Muscle layer of colon (tissue), 2 donors: ENCODE results near the gene KRT5.

Experiments used
- H3K27ac ChIP-seq: one replicate; pipeline ENCODE4 v1.7.0; 2013; ENCODE audit warnings: low read depth, mild to moderate bottlenecking, low read length, moderate library complexity
- H3K27me3 ChIP-seq, 2 donors: one replicate each; pipeline ENCODE4 v1.7.0; 2013; ENCODE audit warnings: low read length in 2 of 2, mild to moderate bottlenecking in 2 of 2; ENCODE audit not compliant: insufficient read depth in 2 of 2, control insufficient read depth in 1 of 2
- H3K36me3 ChIP-seq: one replicate; pipeline ENCODE4 v1.7.0; 2013; ENCODE audit warnings: mild to moderate bottlenecking, low read length; ENCODE audit not compliant: insufficient read depth
- H3K4me1 ChIP-seq: one replicate; pipeline ENCODE4 v1.7.0; 2013; ENCODE audit warnings: mild to moderate bottlenecking, low read length; ENCODE audit not compliant: insufficient read depth
- H3K4me3 ChIP-seq, 2 donors: one replicate each; pipeline ENCODE4 v1.7.0; 2013; ENCODE audit warnings: low read length in 2 of 2, low read depth in 1 of 2, mild to moderate bottlenecking in 1 of 2, moderate library complexity in 1 of 2
- H3K9ac ChIP-seq: one replicate; pipeline ENCODE4 v1.7.0; 2013; ENCODE audit warnings: low read length
- H3K9me3 ChIP-seq: one replicate; pipeline ENCODE4 v1.7.0; 2013; ENCODE audit warnings: mild to moderate bottlenecking, low read length
- donor health status: abdominal sarcoma.
- donor health status: Adenocarcinoma of cecum.

The KRT5 gene

DNA sequence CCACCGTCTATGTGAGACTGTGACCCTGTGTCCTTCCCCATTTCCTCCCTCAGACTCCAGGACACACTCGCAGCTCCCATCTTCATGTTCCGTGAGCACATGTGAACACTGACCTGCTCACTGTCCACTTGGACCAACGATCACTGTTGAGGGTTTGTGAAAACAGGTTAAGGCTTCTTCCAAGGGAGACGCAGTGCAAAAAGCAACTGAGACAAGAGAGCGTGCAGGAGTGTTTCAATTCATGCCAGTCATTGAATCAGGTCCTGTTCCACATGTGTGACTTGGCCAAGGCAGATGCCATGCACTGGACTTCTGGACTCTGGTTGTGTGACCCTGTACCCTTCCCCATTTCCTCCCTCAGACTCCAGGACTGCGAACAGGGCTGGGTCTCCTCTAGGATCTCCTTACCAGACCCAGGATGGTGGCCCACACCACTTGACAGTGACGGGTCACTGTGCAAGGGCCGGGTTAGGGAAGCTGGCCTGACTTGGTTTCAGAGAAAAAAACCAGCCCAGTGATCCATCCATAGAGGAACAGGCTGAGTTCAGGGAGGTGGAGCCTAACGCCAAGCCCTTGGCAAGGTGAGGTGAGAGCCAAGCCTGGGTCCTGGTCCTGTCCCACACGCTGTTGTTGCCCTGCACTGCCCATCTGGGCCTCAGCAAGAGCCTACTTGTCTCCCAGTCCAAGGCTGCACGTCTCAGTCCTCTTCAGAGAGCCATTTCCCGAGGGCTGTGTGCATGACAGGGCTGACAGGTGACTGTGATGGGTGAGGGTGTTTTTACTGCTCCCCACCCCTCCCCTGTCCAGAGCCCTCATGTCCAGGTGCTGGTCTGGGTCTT lies 5.7 kb upstream of the KRT5 start:
- H3K9ac ChIP-seq: no peak overlapping the region
- peaks cover 17% of the 10 kb centered on the region for H3K4me1 ChIP-seq
- H3K27me3 ChIP-seq: no peaks in the 10 kb centered on the region
- no peaks in the 10 kb centered on the region for H3K9me3 ChIP-seq
- H3K36me3 ChIP-seq: no peaks in the 10 kb centered on the region
- H3K27ac ChIP-seq: no peak overlapping the region
- H3K4me3 ChIP-seq: no peak overlapping the region

DNA sequence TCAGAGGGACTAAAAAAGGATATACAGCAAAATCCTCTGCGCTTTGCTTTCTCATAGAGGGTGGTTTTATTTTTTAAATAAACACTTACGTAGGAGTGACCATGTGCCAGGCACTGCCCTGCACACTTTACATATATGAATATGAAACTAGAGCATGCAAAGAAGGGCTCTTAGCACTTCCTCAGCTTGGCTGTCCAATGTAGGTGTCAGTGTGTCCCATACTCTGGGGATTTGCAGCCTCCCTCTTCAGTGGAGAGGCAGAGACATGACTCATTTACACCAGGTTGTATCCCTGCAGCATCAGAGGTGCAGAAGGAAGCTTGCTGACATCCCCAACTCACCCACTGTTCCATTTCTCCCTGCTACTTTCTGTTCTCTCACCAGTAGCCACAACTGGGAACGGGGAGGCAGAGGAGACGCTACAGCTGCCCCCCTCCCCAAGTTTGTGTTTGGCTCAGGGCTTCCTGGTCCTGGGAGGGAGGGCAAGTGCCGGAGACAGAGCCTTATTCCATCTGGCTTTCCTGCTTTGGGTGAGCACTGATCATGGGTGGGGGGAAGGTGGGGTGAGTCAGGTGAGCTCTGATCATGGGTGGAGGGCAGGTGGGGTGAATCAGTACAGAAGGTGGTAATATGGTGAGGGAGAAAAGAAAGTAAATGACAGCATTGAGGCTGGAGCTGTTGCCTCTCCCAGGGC lies 4.9 kb upstream of the KRT5 start:
- Histone ChIP-seq H3K4me3 (no peak overlapping the region), H3K9me3 (no peaks in the 10 kb centered on the region), H3K4me1 (peaks cover 21% of the 10 kb centered on the region), H3K9ac (no peak overlapping the region), H3K36me3 (no peaks in the 10 kb centered on the region), H3K27me3 (no peaks in the 10 kb centered on the region), H3K27ac (no peak overlapping the region)

DNA sequence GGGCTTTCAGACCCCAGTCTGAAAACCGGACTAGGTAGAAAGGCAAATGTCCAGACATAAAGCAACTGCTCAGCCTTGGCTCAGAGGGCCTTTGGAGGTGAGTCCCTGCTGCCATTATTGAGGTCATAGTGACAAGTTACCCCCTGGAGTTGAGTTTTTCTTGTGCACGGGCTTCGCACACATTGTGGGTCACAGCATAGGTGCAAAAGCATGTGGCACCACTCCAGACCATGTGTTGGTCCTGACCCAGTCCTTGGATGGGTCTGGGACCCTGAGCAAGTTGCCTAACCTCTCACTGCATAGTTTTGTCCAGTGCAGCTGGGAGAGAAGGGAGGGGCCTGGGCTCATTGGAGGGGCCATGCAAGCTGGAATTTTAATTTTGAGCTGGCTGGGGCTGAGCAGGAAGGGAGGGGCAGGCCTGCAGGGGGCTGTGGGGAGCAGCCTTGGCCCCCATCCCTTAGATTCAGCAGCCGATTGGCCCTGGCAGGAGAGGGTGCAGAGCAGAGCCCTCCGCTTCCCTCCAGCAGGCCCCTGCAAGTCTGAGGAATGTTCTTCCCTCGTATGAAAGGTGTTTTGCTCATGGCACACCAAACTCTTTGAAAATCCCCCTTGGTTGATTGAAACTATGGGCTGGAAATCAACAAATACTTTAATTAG lies 4.2 kb upstream of the KRT5 start:
- Histone ChIP-seq H3K4me1 (peaks cover 21% of the 10 kb centered on the region), H3K9me3 (no peaks in the 10 kb centered on the region), H3K27ac (no peak overlapping the region), H3K9ac (no peak overlapping the region), H3K36me3 (no peaks in the 10 kb centered on the region), H3K27me3 (no peaks in the 10 kb centered on the region), H3K4me3 (no peak overlapping the region)

GRCh38 chr12:52523824-52524223 lies 3.6 kb upstream of the KRT5 start:
- H3K27ac ChIP-seq: no peak overlapping the region
- no peak overlapping the region for H3K9ac ChIP-seq

GRCh38 chr12:52522346-52523011 lies 2.3 kb upstream of the KRT5 start:
- H3K27ac ChIP-seq: no peak overlapping the region
- H3K36me3 ChIP-seq: no peaks in the 10 kb centered on the region
- H3K4me1 ChIP-seq: peaks cover 21% of the 10 kb centered on the region
- H3K4me3 ChIP-seq: no peak overlapping the region
- H3K27me3 ChIP-seq: no peaks in the 10 kb centered on the region
- no peaks in the 10 kb centered on the region for H3K9me3 ChIP-seq
- no peak overlapping the region for H3K9ac ChIP-seq

More at GRCh38 chr12:52523824-52524223, 3.6 kb upstream of the KRT5 start:
- Histone ChIP-seq H3K4me3 (no peak overlapping the region), H3K27me3 (no peaks in the 10 kb centered on the region), H3K9me3 (no peaks in the 10 kb centered on the region), H3K4me1 (peaks cover 21% of the 10 kb centered on the region), H3K36me3 (no peaks in the 10 kb centered on the region)

GRCh38 chr12:52521568-52522266 lies 1.5 kb upstream of the KRT5 start:
- H3K27me3 ChIP-seq: no peaks in the 10 kb centered on the region
- H3K27ac ChIP-seq: no peak overlapping the region
- H3K36me3 ChIP-seq: no peaks in the 10 kb centered on the region
- H3K9ac ChIP-seq: no peak overlapping the region
- H3K9me3 ChIP-seq: no peaks in the 10 kb centered on the region
- peaks cover 21% of the 10 kb centered on the region for H3K4me1 ChIP-seq
- H3K4me3 ChIP-seq: no peak overlapping the region

GRCh38 chr12:52521175-52521567 lies 977 bp upstream of the KRT5 start:
- H3K4me1 ChIP-seq: peaks cover 21% of the 10 kb centered on the region
- H3K9me3 ChIP-seq: no peaks in the 10 kb centered on the region
- no peaks in the 10 kb centered on the region for H3K27me3 ChIP-seq
- no peaks in the 10 kb centered on the region for H3K36me3 ChIP-seq
- no peak overlapping the region for H3K4me3 ChIP-seq
- H3K27ac ChIP-seq: no peak overlapping the region
- H3K9ac ChIP-seq: no peak overlapping the region

GRCh38 chr12:52519387-52519703 lies 849 bp downstream of the KRT5 start:
- Histone ChIP-seq H3K9me3 (no peaks in the 10 kb centered on the region), H3K4me1 (peaks cover 27% of the 10 kb centered on the region), H3K27ac (no peak overlapping the region), H3K4me3 (no peak overlapping the region), H3K27me3 (no peaks in the 10 kb centered on the region), H3K9ac (no peak overlapping the region), H3K36me3 (no peaks in the 10 kb centered on the region)

GRCh38 chr12:52518574-52519386 lies 1.4 kb downstream of the KRT5 start:
- H3K4me3 ChIP-seq: no peak overlapping the region
- no peaks in the 10 kb centered on the region for H3K36me3 ChIP-seq
- no peaks in the 10 kb centered on the region for H3K27me3 ChIP-seq
- H3K9ac ChIP-seq: no peak overlapping the region
- no peaks in the 10 kb centered on the region for H3K9me3 ChIP-seq
- H3K27ac ChIP-seq: no peak overlapping the region
- H3K4me1 ChIP-seq: peaks cover 27% of the 10 kb centered on the region

GRCh38 chr12:52517888-52518287 lies 2.3 kb downstream of the KRT5 start:
- H3K9ac ChIP-seq: no peak overlapping the region
- H3K4me3 ChIP-seq: no peak overlapping the region
- no peaks in the 10 kb centered on the region for H3K27me3 ChIP-seq
- H3K4me1 ChIP-seq: peaks cover 27% of the 10 kb centered on the region
- no peaks in the 10 kb centered on the region for H3K36me3 ChIP-seq
- no peak overlapping the region for H3K27ac ChIP-seq
- H3K9me3 ChIP-seq: no peaks in the 10 kb centered on the region
